Measurements from ENCODE around the gene DCDC2.
"Not testable (repeated sequence)": the region's sequence is repeated elsewhere in the genome, so short reads cannot be mapped to it uniquely, and the experiment has no call there.

Gene DCDC2

DNA sequence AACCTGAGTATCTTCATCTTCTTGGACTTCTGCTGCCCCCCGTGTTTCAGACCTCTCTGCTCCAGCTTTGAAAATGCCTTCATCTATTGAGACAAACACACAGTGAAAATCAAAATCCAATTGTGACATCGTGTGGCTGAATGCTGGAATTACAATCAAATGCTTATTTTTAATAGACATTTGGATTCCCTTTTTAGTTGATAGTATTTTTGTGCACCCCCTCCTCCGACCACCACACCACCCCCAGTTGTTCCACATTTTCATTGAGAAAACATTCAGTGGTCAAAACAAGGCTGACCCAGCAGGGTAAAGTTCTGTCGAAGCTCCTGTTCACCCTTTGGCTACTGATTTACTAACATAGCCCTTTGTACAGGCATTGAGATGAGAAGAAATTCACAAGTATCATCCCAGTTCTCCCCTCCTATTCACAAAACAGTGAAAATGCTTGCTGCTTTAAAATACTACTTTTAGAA lies 152.8 kb downstream of the DCDC2 start:
- no peak for DNase-seq

DNA sequence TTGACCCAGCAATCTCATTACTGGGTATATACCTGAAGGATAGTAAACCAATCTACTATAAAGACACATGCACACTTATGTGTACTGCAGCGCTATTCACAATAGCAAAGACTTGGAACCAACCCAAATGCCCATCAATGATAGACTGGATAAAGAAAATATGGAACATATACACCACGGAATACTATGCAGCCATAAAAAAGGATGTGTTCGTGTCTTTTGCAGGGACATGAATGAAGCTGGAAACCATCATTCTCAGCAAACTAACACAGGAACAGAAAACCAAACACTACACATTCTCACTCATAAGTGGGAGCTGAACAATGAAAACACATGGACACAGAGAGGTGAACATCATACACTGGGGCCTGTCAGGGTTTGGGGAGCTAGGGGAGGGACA lies 153.7 kb downstream of the DCDC2 start:
- not testable (repeated sequence) for DNase-seq

DNA sequence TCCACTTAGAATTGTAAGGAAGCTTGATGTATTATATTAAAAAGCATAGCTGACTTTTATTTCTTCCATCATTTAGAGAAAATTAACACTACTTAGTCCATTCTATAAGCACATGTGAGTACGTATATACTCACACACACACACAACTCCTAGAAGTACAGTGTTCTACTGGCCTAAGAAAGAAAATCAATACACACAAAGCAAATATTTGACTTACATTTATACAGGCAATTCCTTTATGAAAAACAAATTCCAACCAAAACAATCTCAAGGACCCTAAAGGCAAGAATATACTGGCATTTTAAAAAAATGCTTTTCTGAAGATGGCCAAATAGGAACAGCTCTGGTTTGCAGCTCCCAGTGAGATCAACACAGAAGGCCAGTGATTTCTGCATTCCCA lies 160.0 kb downstream of the DCDC2 start:
- DNase-seq, result no peak

DNA sequence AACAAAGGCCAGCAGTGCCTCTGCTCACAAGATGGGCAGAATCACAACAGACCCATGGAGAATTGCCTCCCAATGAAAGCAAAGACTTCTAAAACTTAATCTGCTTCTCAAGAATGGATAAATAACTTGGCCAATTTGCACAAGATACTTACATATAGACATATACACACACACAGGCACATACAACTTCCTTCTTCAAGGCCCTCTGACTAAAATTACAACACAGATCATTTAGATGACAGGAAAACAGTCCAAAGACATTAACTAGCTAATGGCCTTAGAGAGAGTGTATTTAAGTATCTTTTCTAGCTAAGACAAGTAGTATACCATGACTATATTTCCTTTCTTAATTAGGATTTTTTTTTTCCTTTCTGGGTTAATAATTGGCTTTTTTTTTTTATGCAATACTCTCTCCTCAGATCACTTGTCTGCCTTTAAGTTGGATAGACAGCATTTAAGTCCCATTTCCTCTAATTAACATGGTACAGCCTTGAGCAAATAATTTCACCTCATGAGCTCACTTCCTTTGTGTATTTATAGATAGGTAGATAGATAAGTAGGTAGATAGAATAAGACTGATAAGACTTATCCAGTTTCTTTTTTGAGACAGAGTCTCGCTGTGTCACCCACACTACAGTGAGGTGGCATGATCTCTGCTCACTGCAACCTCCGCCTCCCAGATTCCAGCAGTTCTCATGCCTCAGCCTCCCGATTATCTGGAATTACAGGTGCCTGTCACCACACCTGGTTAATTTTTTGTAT lies 161.8 kb downstream of the DCDC2 start:
- no peak for DNase-seq

DNA sequence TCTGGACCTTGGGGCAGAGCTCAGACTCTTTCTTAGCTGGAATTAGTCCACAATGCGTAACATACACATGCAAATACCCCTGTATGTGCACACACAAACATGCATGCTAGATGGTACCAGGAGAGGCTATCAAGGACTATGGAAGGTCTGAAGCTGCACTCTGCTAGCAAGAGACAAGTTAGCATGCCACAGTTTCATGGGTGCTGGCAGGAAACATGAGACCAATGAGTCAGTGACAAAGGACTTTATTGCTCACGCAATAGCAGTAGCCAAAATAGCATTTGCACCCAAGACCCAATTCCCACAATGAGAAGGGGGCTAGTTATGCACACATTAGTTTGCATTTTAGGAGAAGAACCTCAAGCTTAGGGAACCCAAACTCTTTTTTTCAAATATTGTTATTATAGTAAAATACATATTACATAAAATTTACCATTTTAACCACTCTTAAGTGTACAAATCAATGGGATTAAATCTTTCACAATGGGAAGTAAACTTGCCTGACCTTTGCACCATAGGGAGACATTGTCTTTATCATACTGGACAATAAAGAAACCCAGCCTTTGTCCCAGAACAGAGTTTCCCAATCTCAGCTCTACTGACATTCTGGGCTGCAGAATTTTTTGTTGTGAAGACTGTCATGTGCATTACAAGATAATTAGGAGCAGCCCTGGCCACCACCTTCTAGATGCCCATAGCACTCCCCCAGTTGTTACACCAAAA lies 162.7 kb downstream of the DCDC2 start:
- DNase-seq, result no peak

DNA sequence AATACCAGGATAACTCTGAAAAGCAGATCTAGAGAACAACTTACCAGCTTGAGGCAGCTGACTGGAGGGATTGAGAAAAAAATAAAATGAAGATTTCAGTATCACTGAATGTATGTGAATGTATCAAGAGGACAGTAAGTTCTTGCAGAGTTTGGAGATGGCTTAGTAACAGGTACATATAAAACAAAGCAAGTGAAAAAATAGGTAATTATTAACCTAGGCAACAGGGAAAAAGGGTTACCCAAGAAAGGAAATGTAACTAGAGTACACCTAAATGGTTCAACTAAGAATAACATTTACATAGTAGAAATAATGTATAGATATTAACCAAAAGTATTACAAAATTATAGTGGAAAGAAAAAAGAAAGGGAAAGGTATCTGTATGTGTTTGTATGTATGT lies 164.5 kb downstream of the DCDC2 start:
- no peak for DNase-seq

DNA sequence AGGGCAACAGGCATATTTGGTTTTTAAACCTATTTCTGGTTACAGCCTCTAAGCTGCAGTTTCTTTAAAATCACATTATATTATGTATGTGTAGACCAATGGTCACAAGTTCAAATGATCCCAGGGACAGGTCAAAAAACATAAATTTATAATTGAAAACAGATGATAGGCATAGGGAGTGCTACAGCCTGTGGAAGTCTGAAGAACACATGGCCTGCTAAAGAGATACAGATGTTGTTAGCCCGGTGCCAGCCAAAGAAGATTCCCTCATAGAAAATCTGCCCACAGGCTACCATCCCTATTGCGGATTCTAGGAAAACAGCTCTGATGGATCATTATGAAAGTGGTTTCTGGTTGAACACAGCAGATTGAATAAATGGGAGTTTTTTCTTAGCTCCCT lies 166.5 kb downstream of the DCDC2 start:
- DNase-seq, result no peak

DNA sequence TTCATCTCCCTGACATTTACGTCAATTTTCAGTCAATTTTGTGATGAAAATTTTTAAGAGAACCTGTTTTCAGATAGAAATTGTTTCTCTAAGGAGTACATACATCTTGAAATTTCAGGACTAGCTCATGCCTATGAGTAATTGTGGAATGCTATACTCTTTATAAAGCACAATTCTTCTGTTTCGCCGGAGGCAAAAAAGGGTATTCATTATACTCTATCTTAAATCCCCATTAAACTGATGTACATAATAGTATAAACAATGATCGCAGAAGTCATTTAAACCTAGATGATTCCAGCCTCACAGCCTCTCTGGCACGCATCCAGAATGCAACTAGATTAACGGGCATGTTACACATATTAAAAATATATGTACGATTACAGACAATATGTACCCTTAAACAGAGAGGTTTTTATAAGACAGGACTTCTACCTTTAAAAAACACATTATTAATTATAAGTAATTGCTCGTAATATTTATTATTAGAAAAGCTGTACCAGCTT lies 169.2 kb downstream of the DCDC2 start:
- DNase-seq, result no peak

DNA sequence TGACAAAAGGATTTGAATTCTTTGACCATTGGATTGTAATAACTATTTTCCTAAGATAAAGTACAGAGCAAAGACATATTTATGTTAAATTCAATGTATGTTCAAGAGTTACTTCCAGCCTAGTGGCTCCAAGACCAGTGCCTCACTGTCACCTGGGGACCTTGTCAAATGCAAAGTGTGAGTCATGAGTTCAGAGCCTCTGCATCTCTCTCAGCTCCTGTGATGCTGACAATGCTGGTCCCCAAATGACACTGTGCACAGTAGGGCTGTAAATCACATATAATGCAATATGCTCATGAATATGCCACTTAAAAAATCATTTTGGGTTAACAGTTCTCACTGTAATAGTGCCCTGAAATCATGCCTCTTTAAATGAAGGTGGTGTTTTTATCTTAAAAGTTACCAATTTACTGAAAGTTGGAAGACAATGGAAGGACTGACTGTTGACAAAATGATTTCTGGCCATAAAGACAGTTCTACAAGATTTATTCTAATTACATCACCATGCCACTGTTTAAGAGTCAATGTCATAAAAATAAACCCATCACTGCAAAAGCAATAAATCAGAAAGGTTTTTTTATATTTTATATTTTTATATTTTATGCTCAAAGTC lies 169.8 kb downstream of the DCDC2 start:
- no peak for DNase-seq

DNA sequence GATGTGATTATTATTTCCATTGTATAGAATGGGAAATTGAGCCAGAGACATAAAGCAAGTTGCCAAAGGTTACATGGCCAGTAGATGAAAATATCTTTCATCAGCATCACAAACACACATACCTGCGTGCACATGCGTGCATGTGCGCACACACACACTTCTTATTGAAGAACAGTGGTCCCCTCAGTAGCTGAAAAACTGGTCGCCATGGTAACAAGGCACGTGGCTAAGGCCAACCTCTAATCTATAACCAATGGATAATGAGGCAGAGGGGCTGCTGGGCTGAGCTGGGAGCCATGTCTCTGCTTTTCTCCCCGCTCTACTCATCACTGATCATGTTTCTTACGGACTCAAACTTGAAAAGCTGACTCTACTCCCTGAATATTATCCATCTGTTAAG lies 171.5 kb downstream of the DCDC2 start:
- no peak for DNase-seq

DNA sequence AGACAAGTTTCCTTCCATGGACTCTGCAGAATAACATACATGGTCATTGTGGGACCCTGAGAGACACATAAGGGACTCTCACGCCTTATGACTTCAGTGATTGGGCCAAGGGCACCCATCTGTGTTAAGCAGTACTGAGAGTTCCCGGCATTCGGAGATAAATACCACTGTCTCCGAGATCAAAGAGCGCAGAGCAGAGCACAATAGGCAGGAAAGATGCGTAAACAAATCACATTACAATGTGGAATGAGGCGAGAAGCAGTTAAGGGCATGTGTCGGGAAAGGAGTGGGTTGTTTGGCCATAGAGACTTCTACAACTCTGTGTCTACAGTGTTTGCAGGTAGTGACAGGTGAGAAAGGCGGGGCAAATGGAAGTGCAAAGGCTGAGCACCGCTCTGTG lies 174.3 kb downstream of the DCDC2 start:
- DNase-seq, result no peak

DNA sequence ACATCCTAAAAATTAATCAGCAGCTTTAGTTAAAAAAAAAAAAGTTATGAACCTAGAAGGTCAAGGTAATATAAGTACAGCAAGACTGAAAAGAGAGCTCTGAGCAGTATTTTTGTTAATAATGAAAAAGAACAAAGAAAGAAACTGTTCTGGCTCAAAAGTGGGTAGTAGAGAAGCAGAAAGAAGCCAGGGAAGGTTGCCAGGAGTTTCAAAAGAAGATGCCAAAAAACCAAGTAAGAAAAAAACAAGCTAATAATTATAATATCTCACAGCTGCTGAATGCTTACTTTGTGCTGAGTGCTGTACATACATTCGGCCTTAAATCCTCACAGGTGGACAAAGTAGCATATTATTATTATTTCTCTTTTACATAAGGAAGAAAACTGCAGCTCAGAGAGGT lies 200.0 kb downstream of the DCDC2 start:
- DNase-seq, result no peak

DNA sequence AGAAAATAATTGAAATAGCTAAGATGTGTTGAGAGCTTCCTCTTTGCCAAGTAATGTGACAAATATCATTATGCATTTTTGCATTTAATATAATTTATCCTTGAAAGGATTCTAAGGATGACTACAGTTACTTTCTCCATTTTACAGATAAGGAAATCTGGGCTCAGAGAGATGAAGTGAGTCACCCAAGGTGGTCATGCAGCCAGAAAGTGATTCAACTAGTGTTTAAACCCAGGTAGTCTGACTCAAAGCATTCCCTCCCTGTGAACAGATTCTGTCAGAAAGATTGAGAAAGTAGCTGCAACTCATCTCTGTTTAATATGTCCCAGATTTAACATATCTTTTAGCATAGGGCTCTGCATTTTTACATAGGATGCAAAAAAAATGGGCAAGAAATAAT lies 203.7 kb downstream of the DCDC2 start:
- no peak for DNase-seq

DNA sequence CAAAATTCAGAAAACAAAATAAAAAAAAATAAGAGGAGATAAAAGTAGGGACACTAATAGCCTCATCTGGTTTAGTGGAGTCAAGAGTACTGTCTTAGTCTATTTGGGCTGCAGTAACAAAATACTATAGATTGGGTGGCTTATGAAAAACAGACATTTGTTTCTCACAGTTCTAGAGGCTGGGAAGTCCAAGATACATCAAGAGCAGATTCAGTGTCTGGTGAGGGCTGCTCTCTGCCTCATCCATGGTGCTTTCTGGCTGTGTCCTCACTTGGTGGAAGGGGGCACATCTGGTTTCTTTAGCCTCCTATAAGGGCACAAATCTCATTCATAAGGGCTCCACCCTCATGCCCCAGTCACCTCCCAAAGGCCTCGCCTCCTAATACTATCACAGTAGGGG lies 205.8 kb downstream of the DCDC2 start:
- no peak for DNase-seq

DNA sequence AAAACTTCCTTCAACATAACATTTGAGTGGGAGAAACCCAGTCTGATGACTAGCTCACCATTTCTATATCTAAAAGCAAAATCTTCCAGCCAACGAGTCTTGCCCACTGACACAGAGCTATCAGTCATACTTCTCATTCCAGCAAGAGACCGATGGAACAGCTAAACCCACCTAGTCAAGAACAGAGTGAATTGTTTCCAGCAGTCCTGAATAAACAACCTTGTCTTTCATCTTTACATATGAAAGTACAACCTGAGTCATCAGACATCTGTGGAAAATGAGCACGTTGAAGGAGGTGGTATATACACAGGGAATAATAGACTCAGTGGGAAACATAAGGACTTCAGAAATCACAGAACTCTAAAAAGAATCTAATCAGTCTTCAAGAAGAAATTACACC lies 208.0 kb downstream of the DCDC2 start:
- no peak for DNase-seq

DNA sequence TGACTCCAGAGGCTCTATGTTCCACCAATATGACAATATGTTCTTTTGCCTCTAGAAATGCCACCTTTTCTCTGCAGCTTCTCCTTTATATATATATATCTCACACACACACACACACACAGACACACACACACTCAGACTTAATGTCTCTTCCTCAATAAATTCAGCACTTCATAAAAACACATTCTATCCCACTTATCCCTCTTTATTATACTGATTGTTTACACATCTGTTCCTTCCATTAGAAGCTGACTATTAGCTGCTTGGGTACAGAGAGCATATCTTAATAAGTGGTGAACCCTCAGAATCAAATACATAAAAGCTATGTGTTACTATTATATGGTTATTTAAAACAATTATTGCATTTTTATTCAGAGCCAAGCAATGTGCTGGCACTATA lies 208.6 kb downstream of the DCDC2 start:
- DNase-seq, result no peak

DNA sequence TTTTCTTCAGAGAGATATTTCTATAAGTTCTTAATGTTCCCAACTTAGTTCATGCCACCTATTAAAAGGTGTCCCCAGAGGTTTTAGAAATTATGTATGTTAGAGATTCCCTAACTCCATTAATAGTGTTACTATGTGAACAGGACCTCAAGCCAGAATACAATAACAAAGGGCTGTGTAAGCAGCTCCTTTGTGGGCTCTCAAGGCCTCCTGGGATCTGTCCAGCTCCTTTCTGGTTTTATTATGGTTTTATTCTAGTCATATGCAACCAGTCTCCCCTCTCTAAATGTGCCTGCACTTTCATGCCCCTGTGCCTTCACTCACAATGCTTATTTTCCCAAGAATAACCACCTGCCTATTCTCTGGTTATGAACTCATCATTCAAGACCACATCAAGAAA lies 209.2 kb downstream of the DCDC2 start:
- no peak for DNase-seq

DNA sequence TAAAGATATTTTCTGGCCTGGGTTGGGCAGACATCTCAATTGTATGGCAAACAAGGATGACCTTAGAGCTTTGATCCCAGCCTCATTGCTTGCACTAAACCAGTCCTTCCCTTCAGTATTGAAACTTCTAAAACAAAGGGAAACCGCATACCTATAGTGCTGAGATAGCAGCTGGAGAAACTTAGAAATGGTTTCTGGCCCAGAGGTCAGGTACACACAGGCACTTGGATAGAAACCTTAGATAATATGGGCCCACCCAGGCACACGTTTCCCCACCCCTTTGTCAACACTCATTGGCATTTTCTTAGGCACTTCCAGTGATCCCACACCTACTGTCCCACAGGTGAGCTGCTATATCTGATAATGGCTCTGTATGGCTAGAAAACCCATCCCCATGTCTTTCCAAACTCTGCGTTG lies 209.7 kb downstream of the DCDC2 start:
- DNase-seq, result no peak

DNA sequence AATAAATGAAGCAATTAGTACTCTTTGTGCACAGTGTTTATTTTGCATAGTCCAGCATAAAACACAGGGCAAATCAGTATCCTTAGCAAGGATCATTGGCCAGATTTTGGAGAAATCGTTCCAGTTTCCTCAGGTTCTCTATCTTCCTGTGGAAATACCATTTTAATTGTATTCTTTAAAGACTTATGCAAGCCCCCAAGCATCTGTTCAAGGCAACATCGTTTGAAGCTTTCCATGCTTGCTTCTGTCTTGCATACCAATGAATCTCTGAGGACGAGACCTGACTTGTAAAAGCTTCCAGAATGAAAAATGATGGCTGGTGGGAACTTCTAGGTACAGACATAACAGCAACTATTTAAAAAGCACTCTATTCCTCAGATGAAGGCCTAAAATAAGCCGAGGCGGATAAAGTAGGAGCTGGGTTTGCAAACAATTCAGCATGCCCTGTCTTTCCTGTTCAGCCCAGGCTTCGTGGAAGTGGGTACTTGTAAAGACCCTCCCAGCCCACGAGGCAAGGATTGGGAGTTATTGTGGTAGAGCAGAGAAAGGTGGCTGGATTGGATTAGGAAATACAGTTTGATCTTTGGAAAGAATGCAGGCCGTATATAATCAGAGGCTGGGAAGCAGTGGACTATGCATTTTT lies 210.2 kb downstream of the DCDC2 start:
- no peak for DNase-seq

DNA sequence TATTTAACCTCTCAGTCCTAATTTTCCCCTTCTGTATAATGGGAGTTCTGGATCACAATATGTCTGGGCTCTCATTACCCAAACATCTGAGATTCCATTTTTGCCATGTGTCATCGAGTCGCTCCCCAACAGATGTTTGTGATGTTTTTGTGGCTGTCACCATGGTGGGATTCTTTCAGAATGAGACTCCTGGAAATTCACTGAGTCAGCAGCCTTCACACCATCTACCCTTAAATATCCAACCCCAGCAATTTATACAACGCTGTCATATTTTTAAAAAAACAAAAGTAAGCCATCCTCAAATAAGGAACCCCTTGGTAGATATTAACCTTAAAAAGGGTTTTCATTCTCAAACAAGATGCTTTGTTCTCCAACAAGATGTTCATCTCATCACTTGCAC lies 211.0 kb downstream of the DCDC2 start:
- DNase-seq, result no peak

DNA sequence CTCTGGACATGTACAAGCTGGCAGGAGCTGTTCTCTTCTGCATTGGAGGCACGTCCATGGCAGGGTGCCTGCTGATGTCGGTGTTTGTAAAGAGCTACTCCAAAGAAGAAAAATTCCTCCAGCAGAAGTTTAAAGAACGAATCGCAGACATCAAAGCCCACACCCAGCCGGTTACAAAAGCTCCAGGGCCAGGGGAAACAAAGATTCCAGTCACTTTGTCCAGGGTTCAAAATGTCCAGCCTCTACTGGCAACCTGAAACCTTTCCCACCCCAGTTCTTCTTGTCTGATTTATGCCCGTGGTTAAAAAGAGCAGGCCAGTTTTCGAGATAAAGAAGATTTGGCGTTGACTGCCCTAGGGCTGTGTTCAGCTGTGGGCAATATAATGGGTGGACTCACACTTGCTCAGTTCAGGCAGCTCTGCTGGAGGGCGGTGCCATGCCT lies 212.1 kb downstream of the DCDC2 start:
- no peak for DNase-seq

DNA sequence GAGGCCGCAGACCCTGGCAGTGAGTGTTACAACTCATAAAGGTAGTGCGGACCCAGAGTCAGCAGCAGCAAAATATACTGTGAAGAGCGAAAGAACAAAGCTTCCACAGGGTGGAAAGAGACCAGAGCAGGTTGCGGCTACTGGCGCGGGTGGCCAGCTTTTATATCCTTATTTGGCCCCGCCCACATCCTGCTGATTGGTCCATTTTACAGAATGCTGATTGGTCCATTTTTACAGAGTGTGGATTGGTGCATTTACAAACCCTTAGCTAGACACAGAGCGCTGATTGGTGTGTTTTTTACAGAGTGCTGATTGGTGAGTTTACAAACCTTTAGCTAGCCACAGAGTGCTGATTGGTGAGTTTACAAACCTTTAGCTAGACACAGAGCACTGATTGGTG lies 215.1 kb downstream of the DCDC2 start:
- not testable (repeated sequence) for DNase-seq

DNA sequence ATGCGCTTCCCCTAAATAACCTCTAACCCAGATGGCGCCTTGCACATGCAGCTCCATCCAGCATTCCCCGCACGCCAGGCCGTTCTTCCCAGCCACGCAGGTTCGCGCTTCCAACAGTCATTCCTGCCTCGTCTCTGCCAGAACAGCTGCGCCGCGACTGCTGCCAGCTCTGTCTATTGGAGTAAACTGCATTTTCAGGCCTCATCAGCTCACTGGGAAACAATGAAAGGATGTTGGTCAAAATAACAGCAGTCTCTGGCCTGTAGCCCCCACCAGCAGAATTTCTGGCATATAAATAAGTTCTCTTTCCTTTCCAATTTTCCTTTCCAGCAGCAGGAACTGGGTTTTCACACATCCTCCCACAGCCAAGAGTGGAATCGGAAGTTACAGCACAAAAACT lies 217.3 kb downstream of the DCDC2 start:
- DNase-seq, result no peak

All from NCI-H2081 treated with DMSO at 0.1 percent for 48 hours (cell line).